Body of pancreas (tissue), 4 donors: Measurements from ENCODE around the gene UTP25.

ENCODE experiments used
- POLR2A ChIP-seq, 3 donors: fragments of 450-650 bp; IDR thresholded peaks; one replicate each; pipeline ENCODE4 v1.6.1; 2016; ENCODE audit warnings: antibody characterized with exemption in 3 of 3, mild to moderate bottlenecking in 2 of 3
- TF ChIP-seq, protein P1 (sequence below), 7 experiments: fragments of 450-650 bp in 4 of 7; fragments of 200-600 bp in 3 of 7; sonication (generic) in 3 of 7; IDR thresholded peaks; one replicate each; pipeline ENCODE4 v1.5.1; 2016 to 2019; ENCODE audit warnings: antibody characterized with exemption in 7 of 7

- TF ChIP-seq, protein P1, sequence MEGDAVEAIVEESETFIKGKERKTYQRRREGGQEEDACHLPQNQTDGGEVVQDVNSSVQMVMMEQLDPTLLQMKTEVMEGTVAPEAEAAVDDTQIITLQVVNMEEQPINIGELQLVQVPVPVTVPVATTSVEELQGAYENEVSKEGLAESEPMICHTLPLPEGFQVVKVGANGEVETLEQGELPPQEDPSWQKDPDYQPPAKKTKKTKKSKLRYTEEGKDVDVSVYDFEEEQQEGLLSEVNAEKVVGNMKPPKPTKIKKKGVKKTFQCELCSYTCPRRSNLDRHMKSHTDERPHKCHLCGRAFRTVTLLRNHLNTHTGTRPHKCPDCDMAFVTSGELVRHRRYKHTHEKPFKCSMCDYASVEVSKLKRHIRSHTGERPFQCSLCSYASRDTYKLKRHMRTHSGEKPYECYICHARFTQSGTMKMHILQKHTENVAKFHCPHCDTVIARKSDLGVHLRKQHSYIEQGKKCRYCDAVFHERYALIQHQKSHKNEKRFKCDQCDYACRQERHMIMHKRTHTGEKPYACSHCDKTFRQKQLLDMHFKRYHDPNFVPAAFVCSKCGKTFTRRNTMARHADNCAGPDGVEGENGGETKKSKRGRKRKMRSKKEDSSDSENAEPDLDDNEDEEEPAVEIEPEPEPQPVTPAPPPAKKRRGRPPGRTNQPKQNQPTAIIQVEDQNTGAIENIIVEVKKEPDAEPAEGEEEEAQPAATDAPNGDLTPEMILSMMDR (IDR thresholded peaks at IDR 0.05): no peak
- no peak for TF ChIP-seq POLR2A (IDR thresholded peaks at IDR 0.05)
Observed at GRCh38 chr1:209785592-209785991, 42.2 kb upstream of the UTP25 start.
